Breast epithelium (tissue), 4 donors: ENCODE measurements around the gene ERG28. TPM values are rescaled to one million over a fixed set of nuclear protein-coding genes. Genes with fewer than 3 reads are reported as not detected.

Source experiments
- DNase-seq, 2 donors: peaks; one replicate each; pipeline ENCODE4 v3.0.0-alpha.2; 2019; ENCODE audit warnings: low spot score in 2 of 2
- H3K27ac ChIP-seq, 2 donors: fragments of 200-600 bp; sonication (generic) in 1 of 2; one replicate each; pipeline ENCODE4 v1.5.1; 2016 to 2019; ENCODE audit warnings: mild to moderate bottlenecking in 1 of 2
- H3K27me3 ChIP-seq, 2 donors: fragments of 200-600 bp; sonication (generic) in 1 of 2; one replicate each; pipeline versions ENCODE4 v1.5.1 to v1.6.0; 2017 to 2019; ENCODE audit warnings: control low read depth in 1 of 2, mild to moderate bottlenecking in 1 of 2
- H3K36me3 ChIP-seq: fragments of 200-600 bp; one replicate; pipeline ENCODE4 v1.5.1; 2019
- H3K4me1 ChIP-seq, 2 donors: fragments of 200-600 bp; sonication (generic); one replicate each; pipeline ENCODE4 v1.5.1; 2016 to 2019; ENCODE audit warnings: control low read depth in 1 of 2
- H3K4me3 ChIP-seq, 3 donors: fragments of 200-600 bp; sonication (generic); 1 replicate in 2 of 3; 2 replicates in 1 of 3; pipeline ENCODE4 v1.5.1; 2016 to 2019; ENCODE audit warnings: mild to moderate bottlenecking in 3 of 3, moderate library complexity in 2 of 3
- H3K9me3 ChIP-seq, 2 donors: fragments of 200-600 bp; sonication (generic) in 1 of 2; one replicate each; pipeline ENCODE4 v1.5.1; 2016 to 2019; ENCODE audit warnings: control low read depth in 1 of 2
- CTCF ChIP-seq, 3 donors: fragments of 450-650 bp; IDR thresholded peaks; one replicate each; pipeline ENCODE4 v1.5.1; 2016 to 2017; ENCODE audit warnings: antibody characterized with exemption in 3 of 3, mild to moderate bottlenecking in 3 of 3, moderate library complexity in 3 of 3
- POLR2A ChIP-seq: fragments of 450-650 bp; IDR thresholded peaks from one replicate; pipeline ENCODE4 v1.6.1; 2016; ENCODE audit warnings: antibody characterized with exemption, mild to moderate bottlenecking, moderate library complexity
- POLR2AphosphoS5 ChIP-seq, 3 donors: sonication (generic); formaldehyde crosslinking; IDR thresholded peaks; one replicate each; pipeline ENCODE4 v1.6.1; 2017; ENCODE audit warnings: antibody characterized with exemption in 3 of 3
- intact Hi-C: fragments of 100-400 bp; cut with DNase I; formaldehyde crosslinking; loops from one replicate; pipeline ENCODE4 v1.15.1; 2023; ENCODE audit warnings: low total_unique reads
- total RNA-seq, 3 donors: library from RNA; depleted of rRNA; stranded (reverse); fragments of >200 nt; gene quantifications; one replicate each; pipeline ENCODE4 v1.1.0, GENCODE V29; 2016

The ERG28 gene
- total RNA-seq, 3 donors from 2014 or later = 4.5 to 9.7 (median 5.9) TPM

GRCh38 chr14:75643985-75644384, 16.7 kb downstream of the ERG28 start:
- Histone ChIP-seq H3K36me3 (no peaks in the 10 kb centered on the region), H3K27ac (no peak overlapping the region), H3K27me3 (no peaks in the 10 kb centered on the region), H3K4me3 (no peak overlapping the region), H3K9me3 (no peaks in the 10 kb centered on the region), H3K4me1 (no peaks in the 10 kb centered on the region)
- intact Hi-C loops = no loop called here
- TF ChIP-seq POLR2A = no peak
- no peak for TF ChIP-seq POLR2AphosphoS5 (IDR thresholded peaks at IDR 0.05)
- no peak for DNase-seq

GRCh38 chr14:75640876-75641275, 19.8 kb downstream of the ERG28 start:
- Histone ChIP-seq H3K9me3 (no peaks in the 10 kb centered on the region), H3K4me1 (peaks cover 0 to 5% of the 10 kb centered on the region in 2 donors), H3K4me3 (no peak overlapping the region), H3K36me3 (no peaks in the 10 kb centered on the region), H3K27ac (no peak overlapping the region), H3K27me3 (no peaks in the 10 kb centered on the region)
- no peak for DNase-seq
- TF ChIP-seq POLR2A = no peak
- intact Hi-C loops = no loop called here

- peaks cover 0 to 5% of the 10 kb centered on the region in 2 donors for H3K4me1 ChIP-seq
- H3K27me3 ChIP-seq = no peaks in the 10 kb centered on the region
- intact Hi-C loops = no loop called here
- no peak for TF ChIP-seq POLR2A
- no peak for TF ChIP-seq CTCF (IDR thresholded peaks at IDR 0.05)
- no peak for TF ChIP-seq POLR2AphosphoS5 (IDR thresholded peaks at IDR 0.05)
- no peaks in the 10 kb centered on the region for H3K36me3 ChIP-seq
- peak overlapping the region; percentile 23 to 79 for H3K27ac ChIP-seq
- no peak for DNase-seq
- H3K9me3 ChIP-seq = no peaks in the 10 kb centered on the region
- H3K4me3 ChIP-seq = no peak overlapping the region
Measured at GRCh38 chr14:75636100-75636692, 24.5 kb downstream of the ERG28 start.

- Histone ChIP-seq H3K4me3 (no peak overlapping the region), H3K36me3 (no peaks in the 10 kb centered on the region), H3K27ac (peak overlapping the region; percentile 68 to 79), H3K27me3 (no peaks in the 10 kb centered on the region), H3K4me1 (peaks cover 0 to 5% of the 10 kb centered on the region in 2 donors), H3K9me3 (no peaks in the 10 kb centered on the region)
- peak in 1 of 2 donors; percentile 58 for DNase-seq
- intact Hi-C loops = no loop called here
- TF ChIP-seq POLR2AphosphoS5 (IDR thresholded peaks at IDR 0.05) = peak in 1 of 3 donors; percentile 64
- TF ChIP-seq POLR2A = no peak
- no peak for TF ChIP-seq CTCF (IDR thresholded peaks at IDR 0.05)
Measured at GRCh38 chr14:75634848-75635247, 25.8 kb downstream of the ERG28 start.

GRCh38 chr14:75631453-75631831, 29.2 kb downstream of the ERG28 start:
- DNase-seq = no peak
- H3K4me1 ChIP-seq = peaks cover 0 to 2% of the 10 kb centered on the region in 2 donors
- H3K27ac ChIP-seq = no peak overlapping the region
- no peaks in the 10 kb centered on the region for H3K9me3 ChIP-seq
- H3K36me3 ChIP-seq = no peaks in the 10 kb centered on the region
- no peak overlapping the region for H3K4me3 ChIP-seq
- intact Hi-C loops = no loop called here
- H3K27me3 ChIP-seq = no peaks in the 10 kb centered on the region
- TF ChIP-seq POLR2AphosphoS5 (IDR thresholded peaks at IDR 0.05) (no peak), POLR2A (no peak), CTCF (IDR thresholded peaks at IDR 0.05) (no peak)

GRCh38 chr14:75630695-75631452, 29.8 kb downstream of the ERG28 start:
- H3K27ac ChIP-seq = no peak overlapping the region
- TF ChIP-seq CTCF (IDR thresholded peaks at IDR 0.05) = no peak
- TF ChIP-seq POLR2AphosphoS5 (IDR thresholded peaks at IDR 0.05) = no peak
- no peak for TF ChIP-seq POLR2A
- H3K4me3 ChIP-seq = no peak overlapping the region
- H3K36me3 ChIP-seq = no peaks in the 10 kb centered on the region
- no peaks in the 10 kb centered on the region for H3K27me3 ChIP-seq
- intact Hi-C loops = no loop called here
- DNase-seq = no peak
- H3K4me1 ChIP-seq = no peaks in the 10 kb centered on the region
- no peaks in the 10 kb centered on the region for H3K9me3 ChIP-seq
